Stimulated activated CD4-positive, alpha-beta T cell treated with anti-CD3 and anti-CD28 coated beads, Interleukin-1b, Interleukin-23, amount 100 ng/mL, for 1 hour (primary cell): ENCODE measurements around the gene SLC12A9.
"Not testable (repeated sequence)": the region's sequence is repeated elsewhere in the genome, so short reads cannot be mapped to it uniquely, and the experiment has no call there.

ENCODE experiments used
- DNase-seq, 2 donors: peaks; one replicate each; pipeline ENCODE4 v3.0.0-alpha.2; 2020; ENCODE audit warnings: low read depth in 2 of 2

Gene SLC12A9

GRCh38 chr7:100852048-100852872 lies at the start of gene SLC12A9:
TSS of gene SLC12A9 (plus strand) at chr7:100852713. CDS start at chr7:100854198, 1,485 bp downstream.
- peak; percentile 49 to 71 for DNase-seq

- DNase-seq: no peak
Measured at GRCh38 chr7:100802951-100803350, 49.6 kb upstream of the SLC12A9 start.

GRCh38 chr7:100803398-100804161 lies 48.9 kb upstream of the SLC12A9 start:
- DNase-seq: no peak

GRCh38 chr7:100804681-100805431 lies 47.7 kb upstream of the SLC12A9 start:
- DNase-seq: no peak

DNA sequence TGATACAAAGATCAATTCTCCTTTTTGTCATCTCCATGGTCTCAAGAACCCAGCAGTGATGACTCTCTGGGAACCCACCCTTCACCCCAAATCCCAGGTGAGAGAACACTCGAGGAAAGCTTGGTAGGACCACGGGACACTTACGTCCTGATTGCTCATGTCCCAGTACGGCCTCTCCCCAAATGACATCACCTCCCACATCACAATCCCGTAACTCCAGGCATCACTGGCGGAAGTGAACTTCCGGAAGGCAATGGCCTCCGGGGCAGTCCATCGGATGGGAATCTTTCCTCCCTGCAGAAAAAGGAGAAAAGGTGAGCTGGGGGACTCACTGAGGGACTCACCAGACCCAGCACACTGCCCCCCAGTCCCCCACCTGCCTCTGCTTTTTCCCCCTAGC lies 46.2 kb upstream of the SLC12A9 start:
- no peak for DNase-seq

GRCh38 chr7:100806883-100807282 lies 45.6 kb upstream of the SLC12A9 start:
- DNase-seq: not testable (repeated sequence)

DNA sequence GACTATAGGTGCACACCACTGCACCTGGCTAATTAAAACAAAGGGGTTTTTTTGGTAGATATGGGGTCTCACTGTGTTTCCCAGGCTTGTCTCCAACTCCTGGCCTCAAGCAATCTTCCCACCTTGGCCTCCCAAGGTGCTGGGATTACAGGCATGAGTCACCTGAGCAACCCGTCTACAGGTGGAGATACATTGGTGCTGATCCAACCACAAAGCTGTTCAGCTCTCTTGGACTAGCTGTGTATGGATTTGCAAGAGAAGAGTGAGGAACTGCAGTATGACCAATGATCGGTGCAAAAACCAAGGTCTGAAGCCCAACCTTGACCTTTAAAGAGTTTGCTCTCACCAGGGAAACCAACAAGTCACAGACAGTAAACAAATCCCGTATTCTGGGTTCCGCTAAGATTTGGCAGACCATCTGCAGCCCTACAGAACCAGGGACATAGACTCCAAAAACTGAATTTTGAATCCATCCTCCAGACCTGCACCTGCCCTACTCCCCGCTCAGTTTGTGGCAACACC lies 44.1 kb upstream of the SLC12A9 start:
- DNase-seq: no peak

DNA sequence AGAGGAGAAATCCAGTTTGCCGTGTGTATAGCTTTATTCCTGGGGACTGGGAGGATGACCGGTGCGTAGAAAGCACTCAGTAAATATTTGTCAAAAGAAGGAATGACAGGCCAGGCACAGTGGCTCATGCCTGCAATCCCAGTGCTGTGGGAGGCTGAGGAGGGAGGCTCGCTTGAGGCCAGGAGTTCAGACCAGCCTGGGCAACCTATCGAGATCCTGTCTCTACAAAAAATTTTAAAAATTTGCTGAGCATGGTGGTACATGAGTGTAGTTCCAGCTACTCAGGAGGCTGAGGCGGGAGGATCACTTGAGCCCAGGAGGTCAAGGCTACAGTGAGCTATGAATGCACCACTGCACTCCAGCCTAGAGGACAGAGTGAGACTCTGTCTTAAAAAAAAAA lies 41.0 kb upstream of the SLC12A9 start:
- DNase-seq: no peak

DNA sequence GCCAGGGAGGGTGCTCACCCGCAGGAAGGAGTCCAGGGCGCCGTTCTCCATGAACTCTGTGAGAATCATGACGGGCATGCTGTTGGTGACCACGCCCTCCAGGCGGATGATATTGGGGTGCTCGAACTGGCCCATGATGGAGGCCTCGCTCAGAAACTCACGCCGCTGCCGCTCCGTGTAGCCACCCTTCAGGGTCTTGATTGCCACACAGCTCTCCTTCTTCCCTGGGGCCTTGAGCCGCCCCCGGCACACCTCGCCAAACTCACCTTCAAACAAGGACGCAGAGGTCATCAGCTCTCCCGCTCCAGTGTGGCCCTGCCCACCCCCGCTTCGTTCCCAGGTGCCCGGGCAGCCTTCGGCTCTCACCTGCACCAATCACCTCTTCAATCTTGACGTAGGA lies 39.8 kb upstream of the SLC12A9 start:
- no peak for DNase-seq

- DNase-seq: not testable (repeated sequence)
Measured at GRCh38 chr7:100816515-100816914, 36.0 kb upstream of the SLC12A9 start.

- DNase-seq: no peak
Measured at GRCh38 chr7:100817097-100817496, 35.4 kb upstream of the SLC12A9 start.

- no peak for DNase-seq
Measured at GRCh38 chr7:100818366-100818765, 34.1 kb upstream of the SLC12A9 start.

DNA sequence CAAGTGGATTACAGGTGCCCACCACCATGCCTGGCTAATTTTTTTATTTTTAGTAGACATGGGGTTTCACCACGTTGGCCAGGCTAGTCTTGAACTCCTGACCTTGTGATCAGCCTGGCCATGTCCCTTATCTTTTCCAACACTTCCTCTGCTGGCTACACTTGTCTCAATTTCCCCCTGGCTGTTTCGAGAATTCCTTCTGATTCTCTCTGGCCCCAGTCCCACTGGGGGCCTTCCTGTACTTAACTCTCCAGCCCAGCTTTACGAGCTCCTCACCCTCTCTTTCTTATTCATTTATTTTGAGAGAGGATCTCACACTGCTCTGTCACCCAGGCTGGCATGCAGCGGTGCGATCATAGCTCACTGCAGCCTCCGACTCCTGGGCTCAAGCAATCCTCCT lies 33.7 kb upstream of the SLC12A9 start:
- DNase-seq: no peak

GRCh38 chr7:100819586-100819985 lies 32.9 kb upstream of the SLC12A9 start:
- no peak for DNase-seq

DNA sequence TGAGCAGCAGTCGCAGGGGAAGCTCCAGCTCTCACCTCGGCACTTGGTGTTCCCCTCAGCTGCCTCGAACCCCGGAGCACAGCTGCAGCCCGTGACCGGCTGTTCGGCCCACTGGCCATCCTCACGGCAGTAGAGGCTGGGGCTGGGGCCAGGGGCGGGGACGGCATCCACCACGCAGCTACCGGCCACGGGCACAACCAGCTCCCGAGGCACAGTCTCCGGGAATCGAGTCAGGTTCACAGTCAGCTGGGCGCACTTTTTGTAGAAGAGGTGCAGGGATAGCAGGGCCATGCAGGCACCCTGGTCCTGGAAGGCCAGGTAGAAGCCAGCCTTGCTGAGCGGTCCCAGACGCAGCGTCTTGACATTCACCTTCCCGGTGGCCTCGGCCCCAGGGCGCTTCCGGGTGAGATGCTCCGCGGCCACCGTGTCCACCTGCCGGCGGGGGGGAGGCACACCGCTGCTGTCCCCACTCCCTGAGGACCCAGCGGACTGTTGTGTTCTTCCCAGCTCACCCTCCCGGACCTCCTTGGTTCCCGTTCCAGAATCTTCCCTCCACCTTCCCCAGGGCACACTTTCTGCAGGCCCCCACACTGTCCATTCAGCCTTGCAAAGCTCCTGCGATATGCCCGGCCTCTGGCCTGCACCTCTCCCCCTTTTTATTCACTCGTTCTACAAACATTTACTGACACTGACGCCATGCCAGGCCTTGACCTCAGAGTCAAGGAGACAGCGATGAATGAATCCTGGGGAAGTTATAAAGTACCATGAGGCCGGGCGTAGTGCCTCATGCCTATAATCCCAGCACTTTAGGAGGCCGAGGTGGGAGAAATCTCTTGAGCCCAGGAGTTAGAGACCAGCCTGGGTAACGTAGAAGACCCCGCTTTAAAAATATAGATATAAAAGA lies 30.0 kb upstream of the SLC12A9 start:
- no peak for DNase-seq

DNA sequence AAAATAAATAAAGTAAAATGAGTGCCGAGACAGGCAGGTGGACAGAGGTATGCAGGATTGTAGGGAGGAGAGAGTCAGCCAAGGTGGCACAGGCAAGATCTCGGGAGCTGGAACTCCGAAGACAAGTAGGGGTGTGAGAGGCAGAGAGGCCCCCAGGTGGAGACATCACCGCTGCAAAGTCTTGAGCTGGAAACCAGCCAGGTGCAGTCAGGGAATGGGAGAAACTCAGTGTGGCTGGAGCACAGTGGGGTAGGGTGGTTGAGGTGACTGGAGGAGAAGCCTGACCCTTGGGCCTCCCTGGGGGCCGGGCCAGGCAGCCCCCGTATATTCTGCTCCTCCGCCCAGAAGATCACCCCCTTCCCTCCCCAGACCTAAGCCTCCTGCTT lies 29.4 kb upstream of the SLC12A9 start:
- DNase-seq: no peak

DNA sequence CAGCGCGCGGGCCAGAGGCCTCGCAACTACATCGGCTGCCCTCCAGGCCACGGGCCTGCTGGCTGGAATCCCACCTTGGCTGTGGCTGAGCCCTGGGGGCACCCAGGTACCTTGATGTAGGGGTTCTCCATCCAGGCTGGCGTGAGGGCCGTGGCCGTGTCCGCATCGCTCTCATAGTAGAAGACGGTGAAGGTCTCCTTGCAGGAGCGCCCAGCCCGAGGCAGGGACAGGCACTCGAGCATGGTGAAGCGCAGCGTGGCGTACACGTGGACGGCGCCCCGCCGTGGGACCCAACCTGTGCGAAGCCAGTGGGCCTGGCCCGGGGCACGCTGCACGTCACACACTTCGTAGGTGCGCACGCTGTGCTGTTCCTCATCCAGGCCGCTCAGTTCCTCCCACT lies 29.0 kb upstream of the SLC12A9 start:
- no peak for DNase-seq

DNA sequence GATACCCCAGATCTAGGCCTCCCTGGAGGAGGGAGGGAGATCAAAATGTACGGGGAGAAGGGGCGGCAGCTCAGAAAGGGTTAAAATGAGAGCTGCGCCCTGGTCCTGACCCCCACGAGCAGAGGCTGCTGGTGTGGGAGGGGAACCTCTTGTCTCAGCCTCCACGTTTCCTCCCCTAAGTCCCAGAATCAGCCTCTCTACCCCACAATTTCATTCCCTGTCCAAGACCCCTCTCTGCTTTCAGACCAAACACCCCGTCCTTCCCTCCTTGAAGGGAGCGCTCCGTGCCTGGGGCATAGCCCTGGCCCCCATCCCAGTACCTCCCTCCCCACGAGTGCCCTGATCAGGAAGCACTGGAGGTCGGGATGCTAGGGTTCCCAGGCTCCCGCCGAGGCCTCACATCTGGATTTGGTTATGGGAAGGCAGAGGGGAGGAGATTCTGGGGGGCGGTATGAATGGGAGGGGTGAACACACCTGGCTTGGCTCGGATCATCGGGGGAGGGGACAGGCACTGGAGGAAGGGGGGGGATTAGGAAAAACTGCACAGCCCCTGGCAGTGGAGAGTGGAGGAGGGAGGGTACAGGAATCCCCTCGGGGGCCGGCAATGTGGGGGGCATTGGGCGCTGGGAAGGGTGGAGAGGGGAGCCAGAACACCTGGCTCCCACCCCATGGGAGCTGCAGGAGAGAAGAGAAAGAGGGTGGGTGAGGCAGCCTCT lies 27.9 kb upstream of the SLC12A9 start:
- no peak for DNase-seq

DNA sequence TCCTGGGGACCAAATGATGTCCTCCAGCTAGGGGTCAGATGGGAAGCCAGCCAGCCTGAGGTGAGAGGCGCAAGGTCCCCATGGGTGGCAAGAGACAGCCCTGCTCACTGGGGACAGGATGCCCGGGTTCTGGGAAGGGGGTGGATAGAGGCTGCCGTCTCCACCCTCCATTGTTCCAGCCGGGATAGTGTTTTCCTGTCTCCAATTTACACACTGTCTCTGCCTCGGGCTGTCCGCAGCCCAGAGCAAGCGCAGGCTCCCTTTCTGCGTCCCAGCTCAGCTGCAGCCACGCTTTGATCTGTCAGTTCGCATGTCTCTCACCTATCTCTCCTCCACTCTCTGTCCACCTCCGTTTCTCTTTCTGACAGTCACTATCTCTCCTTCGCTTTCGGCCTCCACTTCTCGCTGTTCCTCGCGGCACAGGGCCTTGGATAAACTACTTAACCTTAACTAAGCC lies 27.3 kb upstream of the SLC12A9 start:
- no peak for DNase-seq
